ENCODE measurements around the gene GPC5.

- TF ChIP-seq, protein P1, sequence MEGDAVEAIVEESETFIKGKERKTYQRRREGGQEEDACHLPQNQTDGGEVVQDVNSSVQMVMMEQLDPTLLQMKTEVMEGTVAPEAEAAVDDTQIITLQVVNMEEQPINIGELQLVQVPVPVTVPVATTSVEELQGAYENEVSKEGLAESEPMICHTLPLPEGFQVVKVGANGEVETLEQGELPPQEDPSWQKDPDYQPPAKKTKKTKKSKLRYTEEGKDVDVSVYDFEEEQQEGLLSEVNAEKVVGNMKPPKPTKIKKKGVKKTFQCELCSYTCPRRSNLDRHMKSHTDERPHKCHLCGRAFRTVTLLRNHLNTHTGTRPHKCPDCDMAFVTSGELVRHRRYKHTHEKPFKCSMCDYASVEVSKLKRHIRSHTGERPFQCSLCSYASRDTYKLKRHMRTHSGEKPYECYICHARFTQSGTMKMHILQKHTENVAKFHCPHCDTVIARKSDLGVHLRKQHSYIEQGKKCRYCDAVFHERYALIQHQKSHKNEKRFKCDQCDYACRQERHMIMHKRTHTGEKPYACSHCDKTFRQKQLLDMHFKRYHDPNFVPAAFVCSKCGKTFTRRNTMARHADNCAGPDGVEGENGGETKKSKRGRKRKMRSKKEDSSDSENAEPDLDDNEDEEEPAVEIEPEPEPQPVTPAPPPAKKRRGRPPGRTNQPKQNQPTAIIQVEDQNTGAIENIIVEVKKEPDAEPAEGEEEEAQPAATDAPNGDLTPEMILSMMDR (IDR thresholded peaks at IDR 0.05), result no peak
- no peak for TF ChIP-seq EZH2 (IDR thresholded peaks at IDR 0.05)
Observed at GRCh38 chr13:92574499-92574898, 1176.1 kb downstream of the GPC5 start.
